Heart left ventricle (tissue), 13 donors: ENCODE results near the gene GPR176.

ENCODE experiments used
- CTCF ChIP-seq, 12 donors: fragments of 200-600 bp; sonication (generic) in 4 of 12; IDR thresholded peaks; one replicate each; pipeline versions ENCODE4 v1.5.0 to v1.8.0; 2018 to 2022; ENCODE audit warnings: antibody characterized with exemption in 12 of 12, mild to moderate bottlenecking in 5 of 12
- POLR2A ChIP-seq, 2 donors: fragments of 450-650 bp; IDR thresholded peaks; one replicate each; pipeline ENCODE4 v1.6.1; 2017; ENCODE audit warnings: antibody characterized with exemption in 2 of 2, mild to moderate bottlenecking in 2 of 2, moderate library complexity in 2 of 2
- donor health status: ischemic (EF 13 %, LVEDD 7.1; RV severe dilation, severe dysfunction).
- donor health status: DM: no; HTN: yes; CAD: no.
- donor health status: DM: no; HTN: no; CAD: no.
- donor health status: ischemic (EF 25% LVEDD 6.9; RV normal size, moderate dysfunction).
- donor health status: ischemic (EF 25% LVEDD 5.7; RV mildly dilated, moderate dysfunction).
- donor health status: ischemic (EF 35%, LVEDD 5.7; RV mildly dilated, moderate dysfunction).
- donor health status: nonischemic (EF 11% LVEDD 7.7; RV severe dilation, severe dysfunction).
- donor health status: DM: yes; HTN: yes; CAD: no.
- donor health status: PGD.
- donor health status: ischemic (EF 29% LVEDD 5.4; RV normal size, mild dysfunction).
- donor health status: nonischemic (EF 23%, LVEDD 6.1; RV moderate dilation, normal function).

- no peak for TF ChIP-seq CTCF (IDR thresholded peaks at IDR 0.05)
- TF ChIP-seq POLR2A (IDR thresholded peaks at IDR 0.05), result no peak
Measured at GRCh38 chr15:39787479-39787878, 132.6 kb downstream of the GPR176 start.
